Activated CD4-positive, alpha-beta memory T cell treated with anti-CD3 and anti-CD28 coated beads for 36 hours (primary cell): ENCODE measurements around the gene IRF8. TPM values are rescaled to one million over a fixed set of nuclear protein-coding genes. Genes with fewer than 3 reads are reported as not detected.

ENCODE experiments used
- CTCF ChIA-PET: fragments of 350-600 bp; sonication (Branson Sonifier 250); formaldehyde crosslinking; loops from one replicate; lab custom pipeline; 2021; ENCODE audit warnings: antibody characterized with exemption, inconsistent platforms; lab: Charles Lee
- POLR2A ChIA-PET: fragments of 350-600 bp; sonication (Branson Sonifier 250); formaldehyde crosslinking; loops from one replicate; lab custom pipeline; 2021; ENCODE audit warnings: antibody characterized with exemption; lab: Charles Lee
- DNase-seq: peaks from one replicate; pipeline ENCODE4 v3.0.0-alpha.2; 2020
- H3K27ac Mint-ChIP-seq: one replicate; pipeline ENCODE4 v1.8.0; 2021; ENCODE audit warnings: mixed read lengths
- H3K27me3 Mint-ChIP-seq: one replicate; pipeline ENCODE4 v1.8.0; 2021; ENCODE audit warnings: mixed read lengths
- H3K36me3 Mint-ChIP-seq: one replicate; pipeline ENCODE4 v1.8.0; 2021; ENCODE audit warnings: mixed read lengths
- H3K4me1 Mint-ChIP-seq: one replicate; pipeline ENCODE4 v1.8.0; 2021; ENCODE audit warnings: low read depth, mixed read lengths
- H3K4me3 Mint-ChIP-seq: one replicate; pipeline ENCODE4 v1.8.0; 2021; ENCODE audit warnings: mild to moderate bottlenecking, mixed read lengths
- H3K9me3 Mint-ChIP-seq: one replicate; pipeline ENCODE4 v1.8.0; 2021; ENCODE audit warnings: mixed read lengths
- intact Hi-C: fragments of 100-400 bp; cut with micrococcal nuclease; formaldehyde crosslinking; loops from one replicate; pipeline ENCODE4 v1.15.1; 2023
- total RNA-seq, 2 experiments: library from RNA; stranded (reverse); gene quantifications; one replicate each; pipeline ENCODE4 v1.2.3, GENCODE V29; 2021

Gene IRF8
- total RNA-seq, 2 experiments from 2014 or later: 41.7 to 43.1 TPM

DNA sequence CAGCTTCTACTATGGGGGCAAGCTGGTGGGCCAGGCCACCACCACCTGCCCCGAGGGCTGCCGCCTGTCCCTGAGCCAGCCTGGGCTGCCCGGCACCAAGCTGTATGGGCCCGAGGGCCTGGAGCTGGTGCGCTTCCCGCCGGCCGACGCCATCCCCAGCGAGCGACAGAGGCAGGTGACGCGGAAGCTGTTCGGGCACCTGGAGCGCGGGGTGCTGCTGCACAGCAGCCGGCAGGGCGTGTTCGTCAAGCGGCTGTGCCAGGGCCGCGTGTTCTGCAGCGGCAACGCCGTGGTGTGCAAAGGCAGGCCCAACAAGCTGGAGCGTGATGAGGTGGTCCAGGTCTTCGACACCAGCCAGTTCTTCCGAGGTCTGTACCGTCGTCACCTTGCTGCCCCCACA is 19.5 kb downstream of the IRF8 start:
- Mint-ChIP-seq H3K36me3 (peaks cover 51% of the 10 kb centered on the region), H3K4me3 (no peak overlapping the region), H3K27ac (no peak overlapping the region), H3K27me3 (no peaks in the 10 kb centered on the region), H3K9me3 (no peaks in the 10 kb centered on the region), H3K4me1 (peaks cover 1% of the 10 kb centered on the region)
- DNase-seq: no peak
- intact Hi-C loops: no loop called here
- CTCF ChIA-PET: no interaction called here
- POLR2A ChIA-PET: no interaction called here

DNA sequence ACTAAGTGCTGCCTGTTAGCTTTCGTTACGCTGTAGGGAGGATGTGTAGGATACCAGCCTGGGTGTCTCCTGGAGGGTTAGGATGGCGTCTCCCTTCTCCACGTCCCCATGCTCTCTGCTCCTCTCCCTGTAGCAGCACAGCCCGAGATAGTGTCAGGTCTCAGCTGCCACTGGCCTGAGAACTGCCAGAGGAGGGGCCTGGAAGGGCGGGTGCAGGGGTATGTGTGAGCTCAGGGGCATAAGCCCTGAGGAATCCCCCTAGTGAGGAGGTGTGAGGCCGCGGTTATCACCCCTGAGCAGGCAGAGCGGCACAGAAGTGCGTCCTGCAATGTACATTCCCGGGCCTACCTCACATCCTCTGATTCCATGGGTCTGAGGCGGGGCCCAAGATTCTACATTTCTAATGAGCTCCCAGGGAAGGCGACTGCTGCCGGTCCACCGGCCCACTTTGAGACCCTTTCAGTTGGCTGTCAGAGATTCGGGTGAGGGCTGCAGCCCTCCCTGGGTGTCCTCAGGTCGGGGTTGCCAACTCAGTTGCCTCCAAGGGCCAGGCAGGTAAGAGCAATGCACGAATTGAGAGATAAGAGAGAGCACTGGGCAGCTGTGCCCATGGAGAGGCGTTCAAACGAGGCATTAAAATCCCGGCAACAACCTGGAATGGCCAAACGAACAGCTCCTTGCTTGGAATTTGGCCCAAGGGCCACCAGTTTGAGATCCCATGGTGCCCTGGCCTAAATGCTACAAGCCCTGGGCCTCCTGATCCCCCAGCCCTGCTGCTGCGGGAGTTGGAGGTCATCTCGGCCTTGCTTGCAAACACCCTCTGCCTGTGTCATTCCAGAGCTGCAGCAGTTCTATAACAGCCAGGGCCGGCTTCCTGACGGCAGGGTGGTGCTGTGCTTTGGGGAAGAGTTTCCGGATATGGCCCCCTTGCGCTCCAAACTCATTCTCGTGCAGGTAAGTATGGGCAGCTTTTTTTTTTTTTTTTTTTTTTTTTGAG is 20.6 kb downstream of the IRF8 start:
- Mint-ChIP-seq H3K4me1 (peaks cover 8% of the 10 kb centered on the region), H3K9me3 (no peaks in the 10 kb centered on the region), H3K4me3 (no peak overlapping the region), H3K36me3 (peaks cover 48% of the 10 kb centered on the region), H3K27me3 (no peaks in the 10 kb centered on the region), H3K27ac (no peak overlapping the region)
- ChIA-PET CTCF (no interaction called here), POLR2A (no interaction called here)
- DNase-seq: no peak
- intact Hi-C loops: no loop called here

DNA sequence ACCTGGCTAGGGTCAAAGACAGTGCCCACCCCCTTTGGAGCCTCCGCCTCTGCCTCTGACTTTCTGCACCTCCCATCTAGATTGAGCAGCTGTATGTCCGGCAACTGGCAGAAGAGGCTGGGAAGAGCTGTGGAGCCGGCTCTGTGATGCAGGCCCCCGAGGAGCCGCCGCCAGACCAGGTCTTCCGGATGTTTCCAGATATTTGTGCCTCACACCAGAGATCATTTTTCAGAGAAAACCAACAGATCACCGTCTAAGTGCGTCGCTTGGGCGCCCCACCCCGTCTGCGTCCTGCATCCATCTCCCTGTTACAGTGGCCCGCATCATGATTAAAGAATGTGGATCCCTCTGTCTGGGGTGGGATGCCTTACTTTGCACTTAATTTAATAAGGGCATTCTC is 22.1 kb downstream of the IRF8 start:
- intact Hi-C loops: no loop called here
- no peak for DNase-seq
- no peak overlapping the region for H3K4me3 Mint-ChIP-seq
- H3K4me1 Mint-ChIP-seq: peaks cover 22% of the 10 kb centered on the region
- peaks cover 43% of the 10 kb centered on the region for H3K36me3 Mint-ChIP-seq
- ChIA-PET CTCF (no interaction called here), POLR2A (no interaction called here)
- H3K9me3 Mint-ChIP-seq: no peaks in the 10 kb centered on the region
- no peaks in the 10 kb centered on the region for H3K27me3 Mint-ChIP-seq
- H3K27ac Mint-ChIP-seq: no peak overlapping the region

DNA sequence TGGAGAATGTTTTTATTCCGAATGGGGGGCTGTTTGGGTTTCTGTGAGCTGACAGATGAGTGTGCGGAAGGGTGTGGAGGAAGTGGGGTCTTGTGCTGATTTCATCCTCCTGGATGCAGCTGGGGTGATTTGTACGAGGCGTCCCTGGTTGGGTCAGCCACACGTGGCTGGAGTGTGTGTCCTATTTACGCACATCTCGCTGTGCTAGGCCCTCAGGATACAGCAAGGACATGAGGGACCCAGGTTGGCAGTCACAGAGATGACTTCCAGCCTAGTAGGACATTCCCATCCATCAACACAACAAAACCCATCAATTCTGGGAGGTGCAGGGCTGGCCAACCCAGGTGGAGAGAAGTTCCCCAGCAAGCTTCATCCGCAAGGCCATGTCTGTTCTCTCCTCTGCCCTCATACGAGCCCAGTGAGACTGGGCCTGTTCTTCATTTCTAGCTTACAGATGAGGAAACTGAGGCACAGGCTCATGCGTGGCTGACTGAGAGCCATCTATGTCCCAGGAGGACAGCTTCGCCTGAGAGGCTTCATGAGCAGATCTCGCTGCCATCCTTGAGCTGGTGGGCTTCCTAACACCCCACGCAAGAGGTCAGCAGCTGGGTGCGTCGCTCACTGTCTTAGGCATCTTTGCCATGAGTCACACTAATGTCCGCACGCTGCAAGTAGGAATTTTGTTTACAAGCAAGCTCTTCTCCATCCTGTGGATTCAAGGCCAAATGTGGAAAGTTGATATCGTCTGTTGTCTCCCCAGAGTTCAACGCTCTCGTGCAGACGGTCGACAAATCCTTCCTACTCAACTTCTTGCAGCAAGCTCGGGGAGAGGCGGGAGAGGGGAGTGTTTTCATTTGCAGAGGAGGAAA is 24.4 kb downstream of the IRF8 start:
- no peaks in the 10 kb centered on the region for H3K9me3 Mint-ChIP-seq
- no peak overlapping the region for H3K4me3 Mint-ChIP-seq
- H3K4me1 Mint-ChIP-seq: peaks cover 21% of the 10 kb centered on the region
- ChIA-PET POLR2A (no interaction called here), CTCF (interaction anchor here (0.7 to 1.6 kb wide), 2 partner anchors 8 to 11 kb away, joined by 3 to 5 read pairs; no protein-coding TSS in a partner anchor)
- DNase-seq: no peak
- H3K27me3 Mint-ChIP-seq: peaks cover 6% of the 10 kb centered on the region
- H3K36me3 Mint-ChIP-seq: peaks cover 29% of the 10 kb centered on the region
- intact Hi-C loops: loop anchor here (1.0 kb wide), 1 partner anchor 13 kb away; no protein-coding TSS in a partner anchor
- H3K27ac Mint-ChIP-seq: no peak overlapping the region

DNA sequence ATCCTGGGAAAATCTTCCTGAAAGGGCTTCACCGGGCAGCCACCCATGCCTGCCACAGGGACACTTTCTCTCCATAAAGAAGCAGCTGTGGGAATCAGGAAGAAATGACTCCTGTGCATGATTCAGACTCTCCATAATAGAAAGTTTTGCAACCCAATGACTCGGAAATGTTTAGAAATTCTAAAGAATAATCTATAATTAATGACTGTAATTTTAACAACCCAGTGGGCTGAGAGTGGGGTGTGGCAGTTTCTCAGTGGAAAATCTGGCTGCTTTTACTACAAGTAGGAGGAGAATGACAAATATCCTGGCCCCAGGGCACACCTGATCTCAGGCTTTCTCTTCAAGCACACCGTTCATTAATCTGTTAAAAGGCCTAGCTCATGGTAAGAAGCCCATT is 25.7 kb downstream of the IRF8 start:
- POLR2A ChIA-PET: interaction anchor here (1.1 kb wide), 1 partner anchor 25 kb away, joined by 4 read pairs; the partner anchor contains the start of gene IRF8
- Mint-ChIP-seq H3K36me3 (peaks cover 20% of the 10 kb centered on the region), H3K27me3 (peaks cover 10% of the 10 kb centered on the region), H3K4me1 (peaks cover 21% of the 10 kb centered on the region), H3K27ac (peak overlapping the region; percentile 42), H3K9me3 (no peaks in the 10 kb centered on the region), H3K4me3 (no peak overlapping the region)
- CTCF ChIA-PET: interaction anchor here (0.8 to 1.6 kb wide), 2 partner anchors 10 to 22 kb away, joined by 3 to 5 read pairs; no protein-coding TSS in a partner anchor
- intact Hi-C loops: loop anchor here (1.0 kb wide), 1 partner anchor 12 kb away; no protein-coding TSS in a partner anchor
- DNase-seq: peak; percentile 50

GRCh38 chr16:85926370-85926769 is 27.4 kb downstream of the IRF8 start:
- intact Hi-C loops: no loop called here
- Mint-ChIP-seq H3K27me3 (peaks cover 10% of the 10 kb centered on the region), H3K9me3 (no peaks in the 10 kb centered on the region), H3K4me3 (no peak overlapping the region), H3K36me3 (peaks cover 6% of the 10 kb centered on the region), H3K4me1 (peaks cover 21% of the 10 kb centered on the region), H3K27ac (no peak overlapping the region)
- no peak for DNase-seq
- CTCF ChIA-PET: no interaction called here
- POLR2A ChIA-PET: no interaction called here

DNA sequence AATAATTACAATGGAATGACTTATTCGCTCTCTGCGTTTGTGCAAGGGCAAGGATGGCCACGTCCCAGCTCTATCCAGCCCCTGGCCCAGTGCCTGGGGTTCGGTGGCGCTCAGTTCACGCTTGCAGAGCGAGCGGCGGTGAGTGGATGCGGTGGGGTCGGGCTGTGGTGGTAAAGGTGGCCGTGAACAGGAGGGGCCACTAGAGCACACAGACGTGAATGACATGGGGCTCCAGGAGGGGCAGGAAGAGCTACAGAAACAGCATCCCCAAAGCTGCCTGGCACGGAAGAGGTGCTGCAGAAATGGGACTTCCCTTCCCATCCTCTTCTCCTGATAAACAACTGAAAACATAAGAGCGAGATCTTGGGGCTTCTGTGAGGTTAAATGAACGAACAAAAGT is 28.4 kb downstream of the IRF8 start:
- Mint-ChIP-seq H3K27me3 (peaks cover 10% of the 10 kb centered on the region), H3K9me3 (no peaks in the 10 kb centered on the region), H3K4me1 (peaks cover 23% of the 10 kb centered on the region), H3K36me3 (peaks cover 1% of the 10 kb centered on the region), H3K27ac (no peak overlapping the region), H3K4me3 (no peak overlapping the region)
- ChIA-PET CTCF (no interaction called here), POLR2A (no interaction called here)
- intact Hi-C loops: no loop called here
- no peak for DNase-seq

GRCh38 chr16:85927959-85928358 is 29.0 kb downstream of the IRF8 start:
- ChIA-PET CTCF (no interaction called here), POLR2A (no interaction called here)
- H3K4me3 Mint-ChIP-seq: no peak overlapping the region
- intact Hi-C loops: no loop called here
- no peak overlapping the region for H3K27ac Mint-ChIP-seq
- peaks cover 1% of the 10 kb centered on the region for H3K36me3 Mint-ChIP-seq
- H3K27me3 Mint-ChIP-seq: peaks cover 10% of the 10 kb centered on the region
- DNase-seq: no peak
- H3K4me1 Mint-ChIP-seq: peaks cover 23% of the 10 kb centered on the region
- no peaks in the 10 kb centered on the region for H3K9me3 Mint-ChIP-seq

GRCh38 chr16:85928401-85928820 is 29.4 kb downstream of the IRF8 start:
- intact Hi-C loops: no loop called here
- CTCF ChIA-PET: no interaction called here
- H3K27ac Mint-ChIP-seq: no peak overlapping the region
- H3K4me3 Mint-ChIP-seq: no peak overlapping the region
- H3K27me3 Mint-ChIP-seq: peaks cover 10% of the 10 kb centered on the region
- no peak for DNase-seq
- POLR2A ChIA-PET: no interaction called here
- H3K9me3 Mint-ChIP-seq: no peaks in the 10 kb centered on the region
- peaks cover 1% of the 10 kb centered on the region for H3K36me3 Mint-ChIP-seq
- peaks cover 23% of the 10 kb centered on the region for H3K4me1 Mint-ChIP-seq

DNA sequence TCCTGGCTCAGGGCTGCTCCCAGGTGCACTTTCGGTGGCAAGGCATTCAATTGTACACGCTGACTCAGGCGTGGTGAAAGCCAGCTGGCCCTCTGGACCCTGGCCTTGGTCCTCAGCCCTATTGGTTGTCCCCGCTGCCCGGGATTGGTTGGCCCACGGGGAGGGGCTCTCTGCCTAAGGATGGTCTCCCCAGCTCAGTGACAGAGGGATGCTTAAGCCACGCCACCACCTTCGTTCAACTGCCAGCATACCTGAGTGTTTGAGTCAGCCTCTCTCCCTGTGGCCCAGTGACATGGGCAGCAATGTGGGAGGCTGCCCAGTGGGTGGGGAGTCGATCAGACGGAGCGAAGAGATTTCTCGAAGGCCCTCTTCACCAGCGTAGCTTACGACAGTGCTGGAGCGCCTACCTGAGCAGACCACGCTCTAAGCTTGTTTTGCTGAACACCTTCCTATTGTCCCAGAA is 30.3 kb downstream of the IRF8 start:
- no peaks in the 10 kb centered on the region for H3K36me3 Mint-ChIP-seq
- H3K4me1 Mint-ChIP-seq: peaks cover 26% of the 10 kb centered on the region
- ChIA-PET POLR2A (no interaction called here), CTCF (interaction anchor here (2.0 kb wide), 1 partner anchor 108 kb away, joined by 6 read pairs; no protein-coding TSS in a partner anchor)
- H3K4me3 Mint-ChIP-seq: no peak overlapping the region
- peaks cover 10% of the 10 kb centered on the region for H3K27me3 Mint-ChIP-seq
- DNase-seq: no peak
- intact Hi-C loops: no loop called here
- H3K27ac Mint-ChIP-seq: no peak overlapping the region
- H3K9me3 Mint-ChIP-seq: no peaks in the 10 kb centered on the region

DNA sequence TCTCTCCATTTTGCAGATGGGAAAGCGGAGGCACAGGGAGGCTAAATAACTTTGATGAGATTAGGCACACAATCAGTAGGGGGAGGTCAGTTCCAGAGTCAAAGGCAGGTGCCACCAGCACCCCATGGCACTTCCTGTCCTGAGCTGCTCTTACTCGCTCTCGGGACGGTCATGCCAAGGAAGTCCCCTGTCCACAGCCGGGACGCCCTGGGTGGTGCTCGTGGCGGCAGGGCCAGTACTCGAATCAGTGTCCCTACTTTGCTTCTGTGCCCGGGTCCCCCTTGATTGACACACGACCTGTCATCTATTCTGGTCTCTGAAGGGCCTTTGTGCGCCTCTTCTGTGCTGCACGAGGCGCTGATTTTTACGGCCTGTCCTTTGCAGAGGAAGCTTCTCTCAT is 31.3 kb downstream of the IRF8 start:
- H3K27me3 Mint-ChIP-seq: peaks cover 10% of the 10 kb centered on the region
- H3K9me3 Mint-ChIP-seq: no peaks in the 10 kb centered on the region
- no peak overlapping the region for H3K27ac Mint-ChIP-seq
- H3K4me3 Mint-ChIP-seq: no peak overlapping the region
- no peak for DNase-seq
- CTCF ChIA-PET: interaction anchor here (2.0 kb wide), 1 partner anchor 109 kb away, joined by 6 read pairs; no protein-coding TSS in a partner anchor
- POLR2A ChIA-PET: no interaction called here
- peaks cover 26% of the 10 kb centered on the region for H3K4me1 Mint-ChIP-seq
- H3K36me3 Mint-ChIP-seq: no peaks in the 10 kb centered on the region
- intact Hi-C loops: no loop called here
